Measurements from ENCODE around the gene RASGRP4.
A peak's percentile ranks its signal among the peaks of the same experiment; 100 is the strongest.

The RASGRP4 gene

GRCh38 chr19:38391911-38392464 lies 34.0 kb downstream of the RASGRP4 start:
- H3K27me3 ChIP-seq (ENCODE audit: control insufficient read depth in 2 of 2, insufficient read depth in 2 of 2, low read length in 2 of 2): peaks cover 24 to 25% of the 10 kb centered on the region in 2 donors

GRCh38 chr19:38389957-38390924 lies 35.8 kb downstream of the RASGRP4 start:
- peaks cover 11 to 16% of the 10 kb centered on the region in 2 donors for H3K4me1 ChIP-seq (ENCODE audit: control insufficient read depth in 2 of 2, insufficient read depth in 2 of 2, low read length in 2 of 2)
- H3K4me3 ChIP-seq (ENCODE audit: low read length in 2 of 2): no peak overlapping the region
- H3K9ac ChIP-seq (ENCODE audit: low read depth in 1 of 2, low read length in 2 of 2): no peak overlapping the region
- H3K27me3 ChIP-seq (ENCODE audit: control insufficient read depth in 2 of 2, insufficient read depth in 2 of 2, low read length in 2 of 2): peaks cover 18 to 23% of the 10 kb centered on the region in 2 donors
- H3K9me3 ChIP-seq (ENCODE audit: control insufficient read depth in 2 of 2, low read length in 2 of 2): no peaks in the 10 kb centered on the region
- H3K27ac ChIP-seq (ENCODE audit: low read depth in 2 of 2, low read length in 2 of 2): no peak overlapping the region
- H3K36me3 ChIP-seq (ENCODE audit: control insufficient read depth in 2 of 2, insufficient read depth in 2 of 2, low read length in 2 of 2): no peaks in the 10 kb centered on the region

More at GRCh38 chr19:38391911-38392464, 34.0 kb downstream of the RASGRP4 start:
- no peak overlapping the region for H3K9ac ChIP-seq (ENCODE audit: low read depth in 1 of 2, low read length in 2 of 2)
- H3K27ac ChIP-seq (ENCODE audit: low read depth in 2 of 2, low read length in 2 of 2): no peak overlapping the region
- no peaks in the 10 kb centered on the region for H3K36me3 ChIP-seq (ENCODE audit: control insufficient read depth in 2 of 2, insufficient read depth in 2 of 2, low read length in 2 of 2)
- no peak overlapping the region for H3K4me3 ChIP-seq (ENCODE audit: low read length in 2 of 2)
- peaks cover 7 to 14% of the 10 kb centered on the region in 2 donors for H3K4me1 ChIP-seq (ENCODE audit: control insufficient read depth in 2 of 2, insufficient read depth in 2 of 2, low read length in 2 of 2)
- H3K9me3 ChIP-seq (ENCODE audit: control insufficient read depth in 2 of 2, low read length in 2 of 2): no peaks in the 10 kb centered on the region

GRCh38 chr19:38389101-38389925 lies 36.7 kb downstream of the RASGRP4 start:
- Histone ChIP-seq H3K4me3 (ENCODE audit: low read length in 2 of 2) (no peak overlapping the region), H3K9me3 (ENCODE audit: control insufficient read depth in 2 of 2, low read length in 2 of 2) (no peaks in the 10 kb centered on the region), H3K9ac (ENCODE audit: low read depth in 1 of 2, low read length in 2 of 2) (no peak overlapping the region), H3K4me1 (ENCODE audit: control insufficient read depth in 2 of 2, insufficient read depth in 2 of 2, low read length in 2 of 2) (peaks cover 11 to 16% of the 10 kb centered on the region in 2 donors), H3K36me3 (ENCODE audit: control insufficient read depth in 2 of 2, insufficient read depth in 2 of 2, low read length in 2 of 2) (peaks cover 0 to 1% of the 10 kb centered on the region in 2 donors), H3K27me3 (ENCODE audit: control insufficient read depth in 2 of 2, insufficient read depth in 2 of 2, low read length in 2 of 2) (peaks cover 13 to 14% of the 10 kb centered on the region in 2 donors), H3K27ac (ENCODE audit: low read depth in 2 of 2, low read length in 2 of 2) (no peak overlapping the region)

DNA sequence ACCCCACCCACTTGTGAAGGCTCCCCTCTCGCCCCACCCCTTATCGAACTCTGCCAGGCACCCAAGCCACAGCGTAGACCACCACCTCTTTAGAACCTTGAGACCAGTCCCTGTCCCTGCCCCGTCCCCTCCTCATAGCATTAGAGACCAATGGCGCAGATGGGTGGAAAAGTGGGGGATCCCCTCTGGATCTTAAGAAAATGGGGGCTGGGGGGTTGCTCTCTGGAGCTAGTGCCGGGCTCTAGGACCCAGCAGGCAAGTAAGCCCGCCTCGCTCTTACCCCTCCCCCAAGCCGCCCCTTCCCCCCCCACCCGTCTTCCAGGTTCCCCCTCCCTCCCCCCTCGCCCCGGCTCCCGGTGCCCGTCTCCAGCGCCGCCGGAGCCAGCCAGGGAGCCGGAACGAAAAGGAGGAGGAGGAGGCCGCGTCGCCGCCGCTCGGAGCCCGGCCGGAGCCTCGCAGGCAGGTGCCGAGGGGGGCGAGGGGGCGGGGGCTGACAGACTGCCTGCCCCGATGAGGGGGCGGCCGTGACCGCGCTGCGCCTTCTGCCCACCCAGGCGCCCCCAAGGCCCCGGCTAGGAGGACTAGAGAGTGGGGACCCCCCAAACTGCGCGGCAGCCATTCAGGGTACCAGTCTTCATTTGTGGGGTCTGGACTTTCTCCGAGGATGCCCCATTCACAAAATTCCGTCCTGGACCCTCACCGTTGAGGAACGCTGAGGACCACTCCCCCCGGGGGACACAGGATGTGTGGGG lies 37.5 kb downstream of the RASGRP4 start, which contains the start of gene SPRED3:
TSS of gene SPRED3 (plus strand) at position 349 of the 752 bp plus-strand sequence. CDS start 1,606 bp downstream, outside the sequence.
- H3K4me3 ChIP-seq (ENCODE audit: low read length in 2 of 2): peak within 1 kb of the TSS; percentile 31 to 60
- H3K36me3 ChIP-seq (ENCODE audit: control insufficient read depth in 2 of 2, insufficient read depth in 2 of 2, low read length in 2 of 2): peaks cover 3 to 8% of the 10 kb centered on the region in 2 donors
- peaks cover 11 to 16% of the 10 kb centered on the region in 2 donors for H3K4me1 ChIP-seq (ENCODE audit: control insufficient read depth in 2 of 2, insufficient read depth in 2 of 2, low read length in 2 of 2)
- no peak within 1 kb of the TSS for H3K9ac ChIP-seq (ENCODE audit: low read depth in 1 of 2, low read length in 2 of 2)
- H3K9me3 ChIP-seq (ENCODE audit: control insufficient read depth in 2 of 2, low read length in 2 of 2): no peaks in the 10 kb centered on the region
- H3K27me3 ChIP-seq (ENCODE audit: control insufficient read depth in 2 of 2, insufficient read depth in 2 of 2, low read length in 2 of 2): peaks cover 6% of the 10 kb centered on the region in 2 donors
- no peak within 1 kb of the TSS for H3K27ac ChIP-seq (ENCODE audit: low read depth in 2 of 2, low read length in 2 of 2)

DNA sequence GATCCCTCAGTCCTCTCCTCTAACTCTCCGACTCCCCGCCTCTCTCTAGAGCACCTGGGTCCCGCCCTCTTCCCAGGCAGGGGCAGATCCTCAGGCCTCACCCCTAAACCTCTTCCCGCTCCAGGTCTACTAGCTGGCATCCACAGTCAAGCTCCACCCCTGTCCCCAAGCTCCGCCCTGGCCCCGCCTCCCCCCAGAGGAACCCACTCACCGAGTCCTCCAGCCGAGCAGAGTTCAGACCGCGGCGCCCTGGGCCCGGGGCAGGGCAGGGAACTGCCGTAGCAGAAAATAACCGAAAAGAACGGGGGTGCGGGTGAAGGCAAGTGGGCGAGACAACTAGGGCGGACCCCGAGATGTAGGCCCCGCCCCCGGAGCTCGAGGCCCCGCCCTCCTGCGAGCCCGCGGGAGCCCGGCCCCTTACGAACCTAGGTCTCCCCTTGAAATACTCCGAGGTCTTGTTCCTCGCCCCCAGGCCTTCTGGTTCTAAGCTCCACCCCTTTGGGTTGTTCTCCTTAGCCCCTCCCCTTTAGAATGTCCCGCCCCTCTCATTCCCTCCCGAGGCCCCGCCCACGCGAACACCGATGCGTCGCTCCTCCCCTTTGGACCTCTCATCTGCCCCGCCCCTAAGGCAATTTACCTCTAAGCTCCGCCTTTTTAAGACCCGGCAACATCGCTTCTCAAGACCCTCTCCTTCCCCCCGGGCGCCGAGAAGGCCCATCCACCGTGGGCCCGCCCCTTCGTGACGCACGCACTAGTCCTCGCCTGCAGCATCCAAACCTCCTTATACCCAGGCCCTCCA lies 38.3 kb downstream of the RASGRP4 start, which contains the start of gene GGN:
TSS of gene GGN (minus strand) at position 485 of the 799 bp plus-strand sequence. CDS start 773 bp downstream, outside the sequence.
- Histone ChIP-seq H3K9ac (ENCODE audit: low read depth in 1 of 2, low read length in 2 of 2) (no peak within 1 kb of the TSS), H3K27ac (ENCODE audit: low read depth in 2 of 2, low read length in 2 of 2) (no peak within 1 kb of the TSS), H3K27me3 (ENCODE audit: control insufficient read depth in 2 of 2, insufficient read depth in 2 of 2, low read length in 2 of 2) (peaks cover 6% of the 10 kb centered on the region in 2 donors), H3K9me3 (ENCODE audit: control insufficient read depth in 2 of 2, low read length in 2 of 2) (no peaks in the 10 kb centered on the region), H3K36me3 (ENCODE audit: control insufficient read depth in 2 of 2, insufficient read depth in 2 of 2, low read length in 2 of 2) (peaks cover 11 to 16% of the 10 kb centered on the region in 2 donors), H3K4me3 (ENCODE audit: low read length in 2 of 2) (peak within 1 kb of the TSS; percentile 31 to 60), H3K4me1 (ENCODE audit: control insufficient read depth in 2 of 2, insufficient read depth in 2 of 2, low read length in 2 of 2) (peaks cover 11 to 16% of the 10 kb centered on the region in 2 donors)

DNA sequence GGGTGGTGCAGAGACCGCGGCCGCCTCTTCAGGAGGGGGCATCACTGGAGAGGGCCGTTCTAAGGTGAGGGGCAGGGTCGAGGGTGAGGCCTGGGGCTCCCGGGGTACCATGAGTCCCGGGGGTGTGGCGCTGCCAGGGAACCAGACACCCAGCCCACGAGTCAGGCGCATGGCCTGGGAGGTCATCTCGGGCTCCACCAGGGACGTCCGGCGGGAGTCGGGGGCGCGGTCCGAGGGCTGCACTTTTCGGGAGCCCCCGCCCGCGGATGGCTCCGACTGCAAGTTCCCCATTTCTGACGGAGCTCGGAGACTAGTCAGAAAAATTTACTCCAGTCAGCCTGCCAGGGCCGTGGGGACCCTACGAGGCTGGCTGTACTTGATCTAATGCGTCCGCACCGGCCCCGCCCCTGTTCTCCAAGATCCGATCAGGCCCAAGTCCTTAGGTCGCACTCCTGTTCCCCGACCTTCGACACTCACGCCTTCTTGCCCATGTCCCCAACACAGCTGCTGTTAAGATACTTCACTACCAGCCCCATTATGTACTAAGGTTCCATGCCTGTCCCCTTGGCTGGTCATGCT lies 39.0 kb downstream of the RASGRP4 start:
- Histone ChIP-seq H3K27ac (ENCODE audit: low read depth in 2 of 2, low read length in 2 of 2) (no peak overlapping the region), H3K36me3 (ENCODE audit: control insufficient read depth in 2 of 2, insufficient read depth in 2 of 2, low read length in 2 of 2) (peaks cover 15 to 20% of the 10 kb centered on the region in 2 donors), H3K9ac (ENCODE audit: low read depth in 1 of 2, low read length in 2 of 2) (no peak overlapping the region), H3K9me3 (ENCODE audit: control insufficient read depth in 2 of 2, low read length in 2 of 2) (no peaks in the 10 kb centered on the region), H3K4me1 (ENCODE audit: control insufficient read depth in 2 of 2, insufficient read depth in 2 of 2, low read length in 2 of 2) (peaks cover 11 to 16% of the 10 kb centered on the region in 2 donors), H3K27me3 (ENCODE audit: control insufficient read depth in 2 of 2, insufficient read depth in 2 of 2, low read length in 2 of 2) (peaks cover 6% of the 10 kb centered on the region in 2 donors), H3K4me3 (ENCODE audit: low read length in 2 of 2) (peak overlapping the region; percentile 31 to 60)

DNA sequence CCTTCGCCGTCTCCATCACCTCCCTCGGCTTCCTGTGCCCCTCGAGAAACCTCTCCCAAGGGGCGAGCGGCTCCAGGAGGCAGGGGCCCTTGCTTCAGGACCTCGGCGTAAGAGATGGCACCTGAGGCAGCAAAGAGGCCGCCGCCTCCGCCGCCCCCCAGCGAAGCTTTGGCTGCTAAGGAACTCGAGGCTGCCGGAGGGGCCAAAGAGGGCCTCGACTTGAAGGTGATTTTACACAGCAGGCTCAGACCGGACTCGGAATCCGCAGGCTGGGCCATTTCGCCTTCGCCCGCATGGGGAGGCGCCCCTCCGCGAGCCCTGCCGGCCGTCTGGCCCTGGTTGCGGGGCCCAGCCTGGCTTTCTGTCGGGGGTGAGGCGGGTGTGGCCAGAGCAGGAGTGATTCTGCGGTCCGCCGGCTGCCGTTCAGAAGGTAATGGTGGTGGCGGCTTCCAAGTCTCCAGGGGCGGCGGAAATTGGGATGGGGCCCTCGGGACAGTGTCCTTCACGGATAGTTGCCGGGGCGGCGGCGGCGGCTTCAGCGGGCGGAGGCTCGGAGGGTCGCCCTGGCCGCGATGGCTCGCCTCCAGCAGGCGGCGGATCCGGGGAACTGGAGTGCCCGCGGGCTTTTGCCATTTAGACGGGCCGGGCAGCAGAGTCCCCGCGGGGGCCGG lies 39.6 kb downstream of the RASGRP4 start:
- peaks cover 6% of the 10 kb centered on the region in 2 donors for H3K27me3 ChIP-seq (ENCODE audit: control insufficient read depth in 2 of 2, insufficient read depth in 2 of 2, low read length in 2 of 2)
- no peaks in the 10 kb centered on the region for H3K9me3 ChIP-seq (ENCODE audit: control insufficient read depth in 2 of 2, low read length in 2 of 2)
- H3K9ac ChIP-seq (ENCODE audit: low read depth in 1 of 2, low read length in 2 of 2): no peak overlapping the region
- peaks cover 11 to 16% of the 10 kb centered on the region in 2 donors for H3K4me1 ChIP-seq (ENCODE audit: control insufficient read depth in 2 of 2, insufficient read depth in 2 of 2, low read length in 2 of 2)
- peaks cover 21 to 26% of the 10 kb centered on the region in 2 donors for H3K36me3 ChIP-seq (ENCODE audit: control insufficient read depth in 2 of 2, insufficient read depth in 2 of 2, low read length in 2 of 2)
- no peak overlapping the region for H3K27ac ChIP-seq (ENCODE audit: low read depth in 2 of 2, low read length in 2 of 2)
- no peak overlapping the region for H3K4me3 ChIP-seq (ENCODE audit: low read length in 2 of 2)

GRCh38 chr19:38385804-38386257 lies 40.2 kb downstream of the RASGRP4 start:
- Histone ChIP-seq H3K27me3 (ENCODE audit: control insufficient read depth in 2 of 2, insufficient read depth in 2 of 2, low read length in 2 of 2) (peaks cover 0 to 6% of the 10 kb centered on the region in 2 donors), H3K9me3 (ENCODE audit: control insufficient read depth in 2 of 2, low read length in 2 of 2) (no peaks in the 10 kb centered on the region), H3K4me1 (ENCODE audit: control insufficient read depth in 2 of 2, insufficient read depth in 2 of 2, low read length in 2 of 2) (peaks cover 11 to 16% of the 10 kb centered on the region in 2 donors), H3K4me3 (ENCODE audit: low read length in 2 of 2) (no peak overlapping the region), H3K9ac (ENCODE audit: low read depth in 1 of 2, low read length in 2 of 2) (no peak overlapping the region), H3K27ac (ENCODE audit: low read depth in 2 of 2, low read length in 2 of 2) (no peak overlapping the region), H3K36me3 (ENCODE audit: control insufficient read depth in 2 of 2, insufficient read depth in 2 of 2, low read length in 2 of 2) (peaks cover 27 to 32% of the 10 kb centered on the region in 2 donors)
